ENCODE data around the gene FGF12.

Gene FGF12

DNA sequence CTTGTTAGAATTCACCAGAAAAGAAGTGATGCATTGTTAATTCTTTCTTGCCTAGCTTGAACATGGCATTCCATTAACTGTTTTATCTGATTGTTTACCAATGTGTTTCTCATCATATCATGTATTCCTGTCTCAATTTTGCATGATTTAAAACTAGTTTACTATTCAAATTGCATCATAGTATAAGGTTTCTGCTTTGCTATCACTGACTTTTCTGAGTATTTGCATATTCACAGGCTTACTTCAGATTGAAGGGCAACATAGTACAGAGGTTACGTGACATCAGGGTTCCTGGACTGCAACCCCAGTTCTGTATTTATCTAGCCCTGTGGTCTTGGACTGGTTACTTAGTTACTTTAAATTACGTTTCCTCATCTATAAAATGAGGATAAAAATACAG, 561.8 kb downstream of the FGF12 start:
- Mint-ChIP-seq H3K4me3 (no peak overlapping the region), H3K36me3 (ENCODE audit: low read depth) (no peaks in the 10 kb centered on the region), H3K4me1 (ENCODE audit: low read depth) (no peaks in the 10 kb centered on the region), H3K27me3 (no peaks in the 10 kb centered on the region), H3K9me3 (peaks cover 3% of the 10 kb centered on the region), H3K27ac (no peak overlapping the region)

DNA sequence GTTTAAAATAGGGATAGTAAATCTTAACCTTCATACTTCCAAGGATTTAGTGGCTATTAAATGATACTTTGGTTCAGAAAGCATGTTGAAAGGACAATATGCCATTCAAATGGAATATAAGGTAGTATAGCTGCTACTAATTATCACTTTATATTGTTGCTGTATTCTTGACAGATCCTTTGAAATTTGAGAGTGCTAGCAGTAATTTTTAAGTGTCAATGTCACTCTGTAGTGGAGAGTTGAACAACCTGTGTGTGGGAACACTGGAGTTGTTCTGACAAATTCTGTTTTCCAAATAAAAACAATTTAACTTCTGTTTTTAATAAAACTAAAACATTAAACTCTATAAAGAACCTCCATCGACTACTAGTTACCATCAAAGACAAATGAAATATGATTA, 565.7 kb downstream of the FGF12 start:
- Mint-ChIP-seq H3K27me3 (peaks cover 4% of the 10 kb centered on the region), H3K36me3 (ENCODE audit: low read depth) (no peaks in the 10 kb centered on the region), H3K4me1 (ENCODE audit: low read depth) (no peaks in the 10 kb centered on the region), H3K9me3 (peaks cover 3% of the 10 kb centered on the region), H3K4me3 (no peak overlapping the region), H3K27ac (no peak overlapping the region)

DNA sequence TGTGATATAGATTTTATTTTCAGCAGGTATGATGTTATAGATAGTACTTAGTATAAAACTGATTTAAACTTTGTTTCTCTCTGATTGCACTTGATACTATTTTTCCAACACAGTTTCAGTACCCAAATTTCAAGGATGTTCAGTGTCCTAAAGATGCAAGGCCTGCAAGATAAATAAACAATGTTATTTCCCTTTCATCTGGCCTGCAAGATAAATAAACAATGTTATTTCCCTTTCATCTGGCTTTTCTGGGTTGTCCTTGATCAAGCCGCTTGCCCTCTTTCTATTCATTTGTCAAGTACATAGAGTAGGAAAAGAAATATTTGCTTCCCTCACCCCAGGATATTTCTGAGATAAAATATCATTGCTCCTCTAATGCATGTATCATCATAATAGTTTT, 571.0 kb downstream of the FGF12 start:
- Mint-ChIP-seq H3K9me3 (peaks cover 3% of the 10 kb centered on the region), H3K27me3 (peaks cover 13% of the 10 kb centered on the region), H3K36me3 (ENCODE audit: low read depth) (no peaks in the 10 kb centered on the region), H3K4me1 (ENCODE audit: low read depth) (no peaks in the 10 kb centered on the region), H3K27ac (no peak overlapping the region), H3K4me3 (no peak overlapping the region)

DNA sequence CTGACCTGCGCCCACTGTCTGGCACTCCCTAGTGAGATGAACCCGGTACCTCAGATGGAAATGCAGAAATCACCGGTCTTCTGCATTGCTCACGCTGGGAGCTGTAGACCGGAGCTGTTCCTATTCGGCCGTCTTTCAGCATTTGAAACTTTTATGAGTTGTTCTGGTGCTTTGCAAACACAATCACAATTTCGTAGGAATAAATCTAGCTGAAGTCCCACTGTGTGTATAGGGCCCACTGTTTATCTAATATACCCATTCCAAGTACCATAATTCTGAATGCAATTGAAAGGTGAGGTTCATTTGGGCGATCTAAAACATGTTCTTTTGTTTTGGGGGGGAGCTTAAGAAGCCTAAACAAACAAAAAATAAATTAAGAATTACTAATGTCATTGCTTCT, 572.1 kb downstream of the FGF12 start:
- Mint-ChIP-seq H3K27me3 (peaks cover 13% of the 10 kb centered on the region), H3K9me3 (peaks cover 3% of the 10 kb centered on the region), H3K27ac (no peak overlapping the region), H3K4me1 (ENCODE audit: low read depth) (no peaks in the 10 kb centered on the region), H3K36me3 (ENCODE audit: low read depth) (no peaks in the 10 kb centered on the region), H3K4me3 (no peak overlapping the region)

- Mint-ChIP-seq H3K36me3 (ENCODE audit: low read depth) (no peaks in the 10 kb centered on the region), H3K27me3 (no peaks in the 10 kb centered on the region), H3K27ac (no peak overlapping the region), H3K4me3 (no peak overlapping the region), H3K9me3 (peaks cover 15% of the 10 kb centered on the region), H3K4me1 (ENCODE audit: low read depth) (no peaks in the 10 kb centered on the region)
These were observed 594.1 kb downstream of the FGF12 start for GRCh38 chr3:192133271-192133670.

- no peak overlapping the region for H3K27ac Mint-ChIP-seq
- H3K4me3 Mint-ChIP-seq: no peak overlapping the region
- H3K27me3 Mint-ChIP-seq: no peaks in the 10 kb centered on the region
- H3K9me3 Mint-ChIP-seq: peaks cover 11% of the 10 kb centered on the region
- H3K36me3 Mint-ChIP-seq (ENCODE audit: low read depth): no peaks in the 10 kb centered on the region
- no peaks in the 10 kb centered on the region for H3K4me1 Mint-ChIP-seq (ENCODE audit: low read depth)
These were observed 596.7 kb downstream of the FGF12 start for GRCh38 chr3:192130534-192131132.

GRCh38 chr3:192129586-192129985, 597.8 kb downstream of the FGF12 start:
- Mint-ChIP-seq H3K4me1 (ENCODE audit: low read depth) (no peaks in the 10 kb centered on the region), H3K27ac (no peak overlapping the region), H3K27me3 (no peaks in the 10 kb centered on the region), H3K9me3 (peaks cover 11% of the 10 kb centered on the region), H3K4me3 (no peak overlapping the region), H3K36me3 (ENCODE audit: low read depth) (no peaks in the 10 kb centered on the region)

GRCh38 chr3:192128922-192129321, 598.4 kb downstream of the FGF12 start:
- peaks cover 11% of the 10 kb centered on the region for H3K9me3 Mint-ChIP-seq
- H3K27me3 Mint-ChIP-seq: no peaks in the 10 kb centered on the region
- H3K27ac Mint-ChIP-seq: no peak overlapping the region
- H3K36me3 Mint-ChIP-seq (ENCODE audit: low read depth): no peaks in the 10 kb centered on the region
- H3K4me1 Mint-ChIP-seq (ENCODE audit: low read depth): no peaks in the 10 kb centered on the region
- H3K4me3 Mint-ChIP-seq: no peak overlapping the region

GRCh38 chr3:192128060-192128459, 599.3 kb downstream of the FGF12 start:
- Mint-ChIP-seq H3K4me1 (ENCODE audit: low read depth) (no peaks in the 10 kb centered on the region), H3K27ac (no peak overlapping the region), H3K4me3 (no peak overlapping the region), H3K27me3 (no peaks in the 10 kb centered on the region), H3K9me3 (peaks cover 11% of the 10 kb centered on the region), H3K36me3 (ENCODE audit: low read depth) (no peaks in the 10 kb centered on the region)

- Mint-ChIP-seq H3K4me3 (no peak overlapping the region), H3K36me3 (ENCODE audit: low read depth) (no peaks in the 10 kb centered on the region), H3K27me3 (no peaks in the 10 kb centered on the region), H3K27ac (no peak overlapping the region), H3K4me1 (ENCODE audit: low read depth) (no peaks in the 10 kb centered on the region), H3K9me3 (no peaks in the 10 kb centered on the region)
These were observed 604.3 kb downstream of the FGF12 start for GRCh38 chr3:192122832-192123594.

- Mint-ChIP-seq H3K36me3 (ENCODE audit: low read depth) (no peaks in the 10 kb centered on the region), H3K27ac (no peak overlapping the region), H3K9me3 (peaks cover 2% of the 10 kb centered on the region), H3K4me3 (no peak overlapping the region), H3K27me3 (no peaks in the 10 kb centered on the region), H3K4me1 (ENCODE audit: low read depth) (no peaks in the 10 kb centered on the region)
These were observed 605.4 kb downstream of the FGF12 start for GRCh38 chr3:192121923-192122322.

- Mint-ChIP-seq H3K4me1 (ENCODE audit: low read depth) (no peaks in the 10 kb centered on the region), H3K27me3 (no peaks in the 10 kb centered on the region), H3K4me3 (no peak overlapping the region), H3K9me3 (no peaks in the 10 kb centered on the region), H3K36me3 (ENCODE audit: low read depth) (no peaks in the 10 kb centered on the region), H3K27ac (no peak overlapping the region)
These were observed 618.5 kb downstream of the FGF12 start for GRCh38 chr3:192108820-192109219.

DNA sequence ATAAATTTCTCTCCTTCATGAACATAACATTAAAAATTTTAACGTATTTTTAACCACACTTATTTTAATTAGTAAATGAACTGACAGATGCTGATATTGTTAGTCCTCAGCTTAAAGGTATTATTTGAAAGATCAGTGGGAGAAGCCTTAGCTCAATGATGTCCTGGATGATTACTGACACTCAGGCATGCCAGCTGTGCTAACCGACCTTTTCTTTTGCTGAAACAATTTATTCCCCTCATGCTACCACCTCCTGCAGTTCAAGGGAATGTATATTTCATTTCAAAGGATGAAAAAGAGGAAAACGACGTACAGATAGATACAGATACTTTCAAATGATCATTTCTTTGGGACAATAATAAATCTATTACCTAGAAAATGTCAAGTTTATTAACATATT, 620.8 kb downstream of the FGF12 start:
- Mint-ChIP-seq H3K9me3 (no peaks in the 10 kb centered on the region), H3K27me3 (no peaks in the 10 kb centered on the region), H3K27ac (no peak overlapping the region), H3K4me3 (no peak overlapping the region), H3K4me1 (ENCODE audit: low read depth) (no peaks in the 10 kb centered on the region), H3K36me3 (ENCODE audit: low read depth) (no peaks in the 10 kb centered on the region)

DNA sequence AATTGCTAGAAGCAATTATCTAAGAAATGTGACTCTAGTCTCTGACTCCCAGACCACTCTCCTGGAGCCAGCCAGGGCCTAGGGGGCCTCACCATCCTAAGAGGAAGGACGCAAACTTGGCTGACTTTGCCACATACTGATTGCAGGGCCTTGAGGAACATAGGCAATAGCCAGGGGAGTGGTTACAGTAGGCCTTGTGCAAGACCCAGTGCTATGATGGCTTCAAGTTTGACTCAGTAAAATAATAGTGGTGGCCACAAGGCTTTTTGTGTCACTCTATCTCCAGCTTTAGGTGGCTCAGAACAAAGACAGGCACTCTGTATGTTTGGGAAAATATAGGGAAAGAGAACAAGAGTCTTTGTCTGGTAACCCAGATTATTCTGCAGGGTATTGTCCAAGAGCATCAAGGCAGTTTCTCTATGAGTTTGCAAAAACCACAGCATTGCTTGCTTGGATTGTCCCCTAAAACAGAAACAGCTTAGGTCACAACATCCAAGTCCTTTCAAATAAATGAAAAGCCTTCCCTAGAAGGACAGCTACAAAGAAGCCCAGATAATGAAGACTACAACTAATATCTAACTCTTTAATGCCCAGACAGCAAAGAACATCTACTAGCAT, 634.8 kb downstream of the FGF12 start:
- Mint-ChIP-seq H3K9me3 (peaks cover 5% of the 10 kb centered on the region), H3K36me3 (ENCODE audit: low read depth) (no peaks in the 10 kb centered on the region), H3K27ac (no peak overlapping the region), H3K27me3 (no peaks in the 10 kb centered on the region), H3K4me3 (no peak overlapping the region), H3K4me1 (ENCODE audit: low read depth) (no peaks in the 10 kb centered on the region)

DNA sequence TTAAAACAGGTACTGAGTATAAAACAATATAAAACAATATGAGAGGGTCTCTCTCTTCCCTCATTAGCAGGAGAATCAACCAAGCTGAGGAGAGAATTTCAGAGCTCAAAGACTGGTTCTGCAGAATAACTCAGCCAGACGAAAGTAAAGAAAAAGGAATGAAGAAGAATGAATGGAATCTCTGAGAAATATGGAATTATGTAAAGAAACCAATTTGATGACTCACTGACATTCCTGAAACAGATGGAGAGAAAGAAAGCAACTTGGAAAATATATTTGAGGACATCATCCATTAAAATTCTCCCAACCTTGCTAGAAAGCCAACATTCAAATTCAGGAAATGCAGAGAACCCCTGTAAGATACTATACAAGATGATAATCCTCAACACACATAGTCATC, 635.5 kb downstream of the FGF12 start:
- peaks cover 5% of the 10 kb centered on the region for H3K9me3 Mint-ChIP-seq
- H3K4me1 Mint-ChIP-seq (ENCODE audit: low read depth): no peaks in the 10 kb centered on the region
- no peaks in the 10 kb centered on the region for H3K36me3 Mint-ChIP-seq (ENCODE audit: low read depth)
- no peak overlapping the region for H3K4me3 Mint-ChIP-seq
- no peak overlapping the region for H3K27ac Mint-ChIP-seq
- no peaks in the 10 kb centered on the region for H3K27me3 Mint-ChIP-seq

Measured in stimulated activated naive CD8-positive, alpha-beta T cell treated with anti-CD3 and anti-CD28 coated beads, Interleukin-15, Interleukin-2, amounts not matched to agents 100 ng/mL and 50 ng/mL, for 24 hours (primary cell).